WERI-Rb-1 (cell line): ENCODE results near the gene OR10H1.
"Not testable (repeated sequence)": the region's sequence is repeated elsewhere in the genome, so short reads cannot be mapped to it uniquely, and the experiment has no call there.

Source experiments
- DNase-seq: peaks from one replicate; pipeline ENCODE4 v3.0.0-alpha.2; 2020
- H3K27ac ChIP-seq: fragments of 250-450 bp; sonication (Bioruptor Pico); 2 replicates; pipeline ENCODE4 v1.5.1; 2020; ENCODE audit warnings: mild to moderate bottlenecking, moderate library complexity
- H3K27me3 ChIP-seq: fragments of 250-450 bp; sonication (Bioruptor Pico); 2 replicates; pipeline ENCODE4 v1.5.1; 2021; ENCODE audit warnings: mild to moderate bottlenecking, low read depth, moderate library complexity; ENCODE audit not compliant: insufficient read depth, severe bottlenecking
- H3K36me3 ChIP-seq: fragments of 250-450 bp; sonication (Bioruptor Pico); 2 replicates; pipeline ENCODE4 v1.5.1; 2020; ENCODE audit warnings: mild to moderate bottlenecking, moderate library complexity
- H3K4me3 ChIP-seq: 2 replicates; pipeline ENCODE4 v1.5.1; 2011; ENCODE audit warnings: low read depth, mild to moderate bottlenecking, control low read depth, low read length
- H3K9me3 ChIP-seq: fragments of 250-450 bp; sonication (Bioruptor Pico); 2 replicates; pipeline ENCODE4 v1.5.1; 2021; ENCODE audit warnings: mild to moderate bottlenecking, moderate library complexity; ENCODE audit not compliant: severe bottlenecking
- CTCF ChIP-seq: IDR thresholded peaks from 2 replicates; pipeline ENCODE4 v1.5.1; 2011; ENCODE audit warnings: low read depth, mild to moderate bottlenecking, control low read depth, inconsistent platforms, low read length

OR10H1 gene

GRCh38 chr19:15829786-15830185 lies 14.3 kb upstream of the OR10H1 start:
- Histone ChIP-seq H3K9me3 (no peaks in the 10 kb centered on the region), H3K27ac (no peak overlapping the region), H3K27me3 (peaks cover 76% of the 10 kb centered on the region), H3K4me3 (no peak overlapping the region), H3K36me3 (no peaks in the 10 kb centered on the region)
- TF ChIP-seq CTCF: no peak
- DNase-seq: no peak

GRCh38 chr19:15829306-15829698 lies 13.8 kb upstream of the OR10H1 start:
- no peak for TF ChIP-seq CTCF
- H3K9me3 ChIP-seq: no peaks in the 10 kb centered on the region
- DNase-seq: no peak
- no peaks in the 10 kb centered on the region for H3K36me3 ChIP-seq
- H3K4me3 ChIP-seq: no peak overlapping the region
- no peak overlapping the region for H3K27ac ChIP-seq
- peaks cover 76% of the 10 kb centered on the region for H3K27me3 ChIP-seq

GRCh38 chr19:15828611-15829305 lies 13.3 kb upstream of the OR10H1 start:
- not testable (repeated sequence) for H3K27ac ChIP-seq, H3K36me3 ChIP-seq, H3K9me3 ChIP-seq, H3K4me3 ChIP-seq, DNase-seq
- H3K27me3 ChIP-seq: peaks cover 76% of the 10 kb centered on the region

- DNase-seq: no peak
- Histone ChIP-seq H3K9me3 (no peaks in the 10 kb centered on the region), H3K27ac (no peak overlapping the region)
Observed at GRCh38 chr19:15828121-15828610, 12.7 kb upstream of the OR10H1 start.

GRCh38 chr19:15825753-15826152 lies 10.3 kb upstream of the OR10H1 start:
- DNase-seq: no peak
- no peak for TF ChIP-seq CTCF
- Histone ChIP-seq H3K9me3 (no peaks in the 10 kb centered on the region), H3K27ac (no peak overlapping the region), H3K27me3 (peaks cover 82% of the 10 kb centered on the region), H3K36me3 (no peaks in the 10 kb centered on the region), H3K4me3 (no peak overlapping the region)

More at GRCh38 chr19:15828121-15828610, 12.7 kb upstream of the OR10H1 start:
- Histone ChIP-seq H3K4me3 (no peak overlapping the region), H3K27me3 (peaks cover 78% of the 10 kb centered on the region), H3K36me3 (no peaks in the 10 kb centered on the region)
- TF ChIP-seq CTCF: no peak

GRCh38 chr19:15820646-15821045 lies 5.2 kb upstream of the OR10H1 start:
- no peak overlapping the region for H3K4me3 ChIP-seq
- DNase-seq: no peak
- no peak for TF ChIP-seq CTCF
- no peak overlapping the region for H3K27ac ChIP-seq
- H3K36me3 ChIP-seq: no peaks in the 10 kb centered on the region
- no peaks in the 10 kb centered on the region for H3K9me3 ChIP-seq
- peaks cover 91% of the 10 kb centered on the region for H3K27me3 ChIP-seq
